Adrenal gland (tissue), 12 donors: Measurements from ENCODE around the gene STAT4. TPM values are rescaled to one million over a fixed set of nuclear protein-coding genes. Genes with fewer than 3 reads are reported as not detected.

Experiments used
- DNase-seq, 7 donors: peaks; one replicate each; pipeline ENCODE4 v3.0.0-alpha.2; 2019 to 2020
- H3K27ac ChIP-seq, 5 donors: fragments of 200-600 bp; sonication (generic) in 4 of 5; 1 replicate in 3 of 5; 2 replicates in 2 of 5; pipeline versions ENCODE4 v1.5.1 to v1.8.0; 2016 to 2020; ENCODE audit warnings: mild to moderate bottlenecking in 1 of 5
- H3K27me3 ChIP-seq: fragments of 200-600 bp; 2 replicates; pipeline ENCODE4 v1.8.0; 2021
- H3K36me3 ChIP-seq, 2 donors: fragments of 200-600 bp; replicated peaks in 1 of 2; 1 replicate in 1 of 2; 2 replicates in 1 of 2; pipeline versions ENCODE4 v1.5.1 to v1.8.0; 2018 to 2022
- H3K4me1 ChIP-seq, 2 donors: fragments of 200-600 bp; replicated peaks in 1 of 2; 1 replicate in 1 of 2; 2 replicates in 1 of 2; pipeline versions ENCODE4 v1.5.1 to v1.8.0; 2018 to 2021
- H3K4me3 ChIP-seq, 4 donors: fragments of 200-600 bp; sonication (generic) in 3 of 4; one replicate each; pipeline ENCODE4 v1.5.1; 2016 to 2018
- H3K9me3 ChIP-seq, 3 donors: fragments of 200-600 bp; sonication (generic) in 1 of 3; replicated peaks in 1 of 3; 1 replicate in 2 of 3; 2 replicates in 1 of 3; pipeline versions ENCODE4 v1.5.1 to v1.8.0; 2016 to 2021
- POLR2A ChIP-seq, 2 donors: fragments of 450-650 bp; IDR thresholded peaks; one replicate each; pipeline ENCODE4 v1.6.1; 2017; ENCODE audit warnings: antibody characterized with exemption in 2 of 2, mild to moderate bottlenecking in 2 of 2, moderate library complexity in 1 of 2
- WGBS, 4 donors: extraction: QIAGEN DNeasy Blood & Tissue Kit in 2 of 4; methylation state at CpG; one replicate each; pipeline versions ENCODE4 v1.1.5 to v1.1.7; 2013 to 2017; 5-methylcytosine and 5-hydroxymethylcytosine counted together
- intact Hi-C, 2 donors: fragments of 100-400 bp; cut with DNase I; formaldehyde crosslinking; loops; one replicate each; pipeline versions ENCODE4 v1.14.1 to v1.15.0; 2022 to 2023
- polyA plus RNA-seq, 3 donors: library from polyadenylated mRNA; stranded (reverse); fragments of 200-250 nt in 2 of 3; fragments of 350-450 nt in 1 of 3; fragmentation: Illumina TruSeq in 1 of 3; extraction: RNeasy Lipid Tissue Mini Kit (QIAGEN cat#74804) in 1 of 3; gene quantifications; one replicate each; pipeline ENCODE4 v1.2.3, GENCODE V29; 2013 to 2014
- total RNA-seq, 9 donors: library from RNA; depleted of rRNA in 4 of 9; stranded (reverse); fragments of >200 nt in 4 of 9; fragments of 120-200 nt in 1 of 9; fragmentation: NEBNext Ultra II Directional in 1 of 9; extraction: Animal tissue kit (Norgen Biotek cat#: 25700) in 1 of 9; gene quantifications; one replicate each; pipeline versions ENCODE4 v1.1.0 to v1.2.4, GENCODE V29; 2013 to 2023
- TF ChIP-seq, protein P1 (sequence below), 6 experiments: fragments of 450-650 bp in 4 of 6; fragments of 200-600 bp in 2 of 6; sonication (generic) in 1 of 6; IDR thresholded peaks; 1 replicate in 5 of 6; 2 replicates in 1 of 6; pipeline versions ENCODE4 v1.5.1 to v1.8.0; 2016 to 2021; ENCODE audit warnings: antibody characterized with exemption in 6 of 6, mild to moderate bottlenecking in 2 of 6, moderate library complexity in 1 of 6
- donor health status: healthy with polysubstance abuse.
- donor health status: Bipolar disorder and iron deficiency.
- donor health status: DM: yes; HTN: yes; CAD: no.
- donor health status: DM: no; HTN: no; CAD: no.
- donor health status: DM: no; HTN: no; CAD: no.
- donor health status: DM: yes; HTN: yes; CAD: no.

The STAT4 gene
- total and polyA plus RNA-seq, 12 donors, result 0.52 to 5.1 (median 1.4) TPM

DNA sequence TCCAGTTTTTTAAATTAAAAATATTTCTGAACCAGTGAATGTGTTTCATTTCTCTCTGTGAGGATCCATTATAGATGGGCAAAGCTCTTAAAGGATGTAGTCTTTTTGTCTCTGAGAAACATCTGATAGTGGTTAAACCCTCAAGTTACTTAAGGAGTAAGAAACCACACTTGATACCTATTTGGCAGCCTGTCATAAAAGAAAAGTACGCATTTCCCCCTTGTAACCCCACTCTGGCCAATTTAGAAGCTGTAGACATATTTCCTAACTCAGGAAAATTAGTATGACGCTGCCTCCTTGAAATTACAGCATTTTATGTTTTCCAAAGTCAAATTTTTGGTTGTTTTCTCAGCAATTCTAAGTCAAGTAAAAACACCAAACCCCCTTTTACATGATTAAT is 2.0 kb downstream of the STAT4 start:
- WGBS, 4 donors, result 65 to 91% (median 75%) methylated on average over 2 of the region's 2 CpGs
- no peaks in the 10 kb centered on the region for H3K4me1 ChIP-seq
- no peak overlapping the region for H3K4me3 ChIP-seq
- TF ChIP-seq, protein P1, sequence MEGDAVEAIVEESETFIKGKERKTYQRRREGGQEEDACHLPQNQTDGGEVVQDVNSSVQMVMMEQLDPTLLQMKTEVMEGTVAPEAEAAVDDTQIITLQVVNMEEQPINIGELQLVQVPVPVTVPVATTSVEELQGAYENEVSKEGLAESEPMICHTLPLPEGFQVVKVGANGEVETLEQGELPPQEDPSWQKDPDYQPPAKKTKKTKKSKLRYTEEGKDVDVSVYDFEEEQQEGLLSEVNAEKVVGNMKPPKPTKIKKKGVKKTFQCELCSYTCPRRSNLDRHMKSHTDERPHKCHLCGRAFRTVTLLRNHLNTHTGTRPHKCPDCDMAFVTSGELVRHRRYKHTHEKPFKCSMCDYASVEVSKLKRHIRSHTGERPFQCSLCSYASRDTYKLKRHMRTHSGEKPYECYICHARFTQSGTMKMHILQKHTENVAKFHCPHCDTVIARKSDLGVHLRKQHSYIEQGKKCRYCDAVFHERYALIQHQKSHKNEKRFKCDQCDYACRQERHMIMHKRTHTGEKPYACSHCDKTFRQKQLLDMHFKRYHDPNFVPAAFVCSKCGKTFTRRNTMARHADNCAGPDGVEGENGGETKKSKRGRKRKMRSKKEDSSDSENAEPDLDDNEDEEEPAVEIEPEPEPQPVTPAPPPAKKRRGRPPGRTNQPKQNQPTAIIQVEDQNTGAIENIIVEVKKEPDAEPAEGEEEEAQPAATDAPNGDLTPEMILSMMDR (IDR thresholded peaks at IDR 0.05), result no peak
- no peak for TF ChIP-seq POLR2A (IDR thresholded peaks at IDR 0.05)
- no peaks in the 10 kb centered on the region for H3K9me3 ChIP-seq
- no peak for DNase-seq
- intact Hi-C loops, result no loop called here
- H3K27ac ChIP-seq, result no peak overlapping the region
- H3K27me3 ChIP-seq, result no peaks in the 10 kb centered on the region
- no peaks in the 10 kb centered on the region for H3K36me3 ChIP-seq

DNA sequence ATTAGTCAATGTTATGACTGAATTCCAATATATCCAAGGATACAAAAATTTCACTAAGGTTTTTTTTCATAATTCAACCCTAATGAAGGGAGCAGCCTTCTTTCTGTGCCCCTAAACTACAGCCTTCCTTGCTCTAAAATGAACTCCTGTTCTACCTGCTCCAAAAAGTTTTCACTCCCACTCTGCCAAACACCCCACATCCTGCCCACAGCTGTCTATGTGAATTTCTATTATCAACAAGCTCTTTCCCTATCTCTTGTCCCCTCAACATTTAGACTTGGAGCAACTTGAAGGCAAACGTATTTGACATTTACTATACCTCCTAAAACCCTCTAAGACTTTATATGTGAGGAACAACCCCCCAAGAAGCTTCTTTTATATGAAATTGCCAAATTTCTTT is 2.5 kb downstream of the STAT4 start:
- Histone ChIP-seq H3K27ac (no peak overlapping the region), H3K9me3 (no peaks in the 10 kb centered on the region), H3K4me1 (no peaks in the 10 kb centered on the region), H3K27me3 (no peaks in the 10 kb centered on the region), H3K36me3 (no peaks in the 10 kb centered on the region), H3K4me3 (no peak overlapping the region)
- 60 to 69% (median 68%) methylated on average over 1 of the region's 1 CpG for WGBS, 4 donors
- DNase-seq, result no peak
- TF ChIP-seq, protein P1 (IDR thresholded peaks at IDR 0.05), result no peak
- TF ChIP-seq POLR2A (IDR thresholded peaks at IDR 0.05), result no peak
- intact Hi-C loops, result no loop called here

DNA sequence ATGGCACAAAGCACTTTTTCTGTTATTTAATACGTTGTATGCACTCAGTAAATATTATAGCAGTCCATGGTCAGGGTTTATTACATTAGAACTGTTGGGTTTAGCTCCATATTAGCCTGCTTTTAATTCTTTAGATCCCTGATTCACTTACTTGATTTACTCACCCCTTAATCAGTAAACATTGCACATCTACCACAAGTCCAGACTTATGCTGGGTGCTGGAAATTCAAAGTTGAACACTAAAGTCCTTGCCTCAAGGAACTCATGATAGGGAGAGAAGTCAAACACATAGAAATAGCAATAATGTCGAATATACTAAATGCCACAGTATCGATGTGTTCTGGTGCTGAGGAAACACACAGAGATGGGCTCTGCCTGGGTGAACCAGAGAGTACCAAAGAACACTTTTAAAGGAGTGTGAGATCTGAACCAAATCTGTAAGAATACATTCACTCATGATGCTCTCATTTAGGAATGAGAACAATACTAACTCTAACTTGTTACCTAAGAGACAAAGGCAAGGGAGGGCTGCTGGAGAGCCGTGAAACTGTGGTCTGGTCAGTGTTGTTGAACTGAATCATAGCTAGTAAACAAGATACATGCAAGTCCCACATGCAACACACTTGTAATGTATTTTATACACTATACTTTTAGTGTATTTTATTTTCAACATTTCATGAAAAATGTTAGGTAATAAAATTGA is 4.9 kb downstream of the STAT4 start:
- Histone ChIP-seq H3K9me3 (no peaks in the 10 kb centered on the region), H3K4me3 (no peak overlapping the region), H3K4me1 (no peaks in the 10 kb centered on the region), H3K36me3 (no peaks in the 10 kb centered on the region), H3K27ac (no peak overlapping the region), H3K27me3 (no peaks in the 10 kb centered on the region)
- TF ChIP-seq POLR2A (IDR thresholded peaks at IDR 0.05), result no peak
- TF ChIP-seq, protein P1 (IDR thresholded peaks at IDR 0.05), result no peak
- intact Hi-C loops, result no loop called here
- no peak for DNase-seq
- 80 to 87% (median 84%) methylated on average over 4 of the region's 4 CpGs for WGBS, 4 donors

DNA sequence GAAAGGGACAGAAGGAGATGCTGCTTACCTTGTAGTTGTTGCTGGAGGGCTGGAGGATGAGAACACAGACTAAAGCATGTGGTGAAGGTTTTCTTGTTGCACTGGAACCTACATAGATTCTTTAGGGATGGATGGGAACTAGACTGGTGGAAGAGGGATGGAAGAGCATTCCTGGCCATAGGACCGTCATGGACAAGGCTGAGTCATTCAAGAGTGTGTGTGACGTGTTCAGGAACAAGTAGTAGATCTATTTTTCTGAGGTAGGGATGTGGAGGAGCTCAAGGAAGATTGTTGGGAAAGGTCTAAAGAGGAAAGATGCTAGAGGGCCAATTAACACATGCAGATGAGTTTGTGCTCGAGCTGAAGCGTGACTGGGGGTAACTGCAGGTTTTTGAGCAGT is 6.6 kb downstream of the STAT4 start:
- 72 to 85% (median 74%) methylated on average over 4 of the region's 4 CpGs for WGBS, 4 donors
- DNase-seq, result no peak
- Histone ChIP-seq H3K27ac (no peak overlapping the region), H3K9me3 (no peaks in the 10 kb centered on the region), H3K36me3 (no peaks in the 10 kb centered on the region), H3K4me3 (no peak overlapping the region), H3K4me1 (no peaks in the 10 kb centered on the region), H3K27me3 (no peaks in the 10 kb centered on the region)
- TF ChIP-seq, protein P1 (IDR thresholded peaks at IDR 0.05), result no peak
- TF ChIP-seq POLR2A (IDR thresholded peaks at IDR 0.05), result no peak
- intact Hi-C loops, result no loop called here
